ENCODE measurements around the gene FBXO36. TPM values are rescaled to one million over a fixed set of nuclear protein-coding genes. Genes with fewer than 3 reads are reported as not detected.

FBXO36 gene
- total and polyA plus RNA-seq, 2 of the 13 experiments (the other 11 are each of a cell fraction or from before 2014, with no cell fraction given) = 2.8 TPM

- H3K27me3 ChIP-seq (ENCODE audit: control insufficient read depth in 1 of 2, insufficient read depth in 2 of 2, low read length in 2 of 2) = no peaks in the 10 kb centered on the region
- no peak for FAIRE-seq
- intact Hi-C loops (cut with micrococcal nuclease; ENCODE audit: unreplicated experiment) (no loop called here), in situ Hi-C loops (cut with HindIII; ENCODE audit: extremely low pct_ligation_motif_present, low pct_unique_long_range_greater_than_20kb) (no loop called here)
- H3K4me1 ChIP-seq (ENCODE audit: insufficient read depth, low read length) = no peaks in the 10 kb centered on the region
- H3K9ac ChIP-seq (ENCODE audit: insufficient read depth, low read depth, low read length) = no peak overlapping the region
- WGBS (ENCODE audit: low lambda C conversion rate) = 96% methylated on average over 1 of the region's 1 CpG
- ATAC-seq = no peak
- ChIA-PET CTCF (ENCODE audit: low intra/inter-chr PET ratio, low total read pairs) (no interaction called here), POLR2A (no interaction called here)
- peaks cover 0 to 35% of the 10 kb centered on the region in 2 experiments; a peak in 2 of 5 replicates for H3K36me3 ChIP-seq (replicated peaks in 1 of 2; ENCODE audit: control insufficient read depth in 1 of 2, insufficient read depth in 2 of 2, low read length in 2 of 2)
- H3K79me2 ChIP-seq (ENCODE audit: insufficient read depth, low read length) = peaks cover 87% of the 10 kb centered on the region
- no peaks in the 10 kb centered on the region for H3K9me3 ChIP-seq (ENCODE audit: low read length)
- peak; percentile 36 to 41; a peak in 3 of 4 replicates for TF ChIP-seq MAFK (conservative IDR thresholded peaks at IDR 0.05 in 1 of 2, IDR thresholded peaks at IDR 0.05 in 1 of 2; ENCODE audit: low read length in 2 of 2)
- TF ChIP-seq DDIT3 (CRISPR knock-in tag; IDR thresholded peaks at IDR 0.05) = no peak
- no peak for TF ChIP-seq ARID3A (IDR thresholded peaks at IDR 0.05; ENCODE audit: low read depth, low read length)
- no peak overlapping the region for H2AFZ ChIP-seq (ENCODE audit: low read length)
- no peak overlapping the region for H3K4me2 ChIP-seq (ENCODE audit: low read depth, low read length)
- no TSS peak for BruUV-seq (replicated peaks)
- H4K20me1 ChIP-seq (ENCODE audit: insufficient read depth, low read length) = peaks cover 21% of the 10 kb centered on the region
- no peak overlapping the region for H3K27ac ChIP-seq (ENCODE audit: extremely low read length, insufficient read depth, low read length)
- no peak overlapping the region for H3K4me3 ChIP-seq (replicated peaks in 1 of 3; ENCODE audit: insufficient read depth in 1 of 3, low read depth in 2 of 3, low read length in 3 of 3)
- no peak for DNase-seq (ENCODE audit: low spot score)
Measured at GRCh38 chr2:229888031-229888430, 34.3 kb upstream of the FBXO36 start.

GRCh38 chr2:229889023-229889422, 33.3 kb upstream of the FBXO36 start:
- H3K36me3 ChIP-seq (replicated peaks in 1 of 2; ENCODE audit: control insufficient read depth in 1 of 2, insufficient read depth in 2 of 2, low read length in 2 of 2) = peaks cover 2 to 35% of the 10 kb centered on the region in 2 experiments; a peak in 3 of 5 replicates
- in situ Hi-C loops (cut with HindIII; ENCODE audit: extremely low pct_ligation_motif_present, low pct_unique_long_range_greater_than_20kb) (no loop called here), intact Hi-C loops (cut with micrococcal nuclease; ENCODE audit: unreplicated experiment) (no loop called here)
- CTCF ChIA-PET (ENCODE audit: low intra/inter-chr PET ratio, low total read pairs) = no interaction called here
- H2AFZ ChIP-seq (ENCODE audit: low read length) = no peak overlapping the region
- whole genome bisulfite sequencing (ENCODE audit: low lambda C conversion rate) = 97% methylated on average over 2 of the region's 2 CpGs
- H3K4me3 ChIP-seq (replicated peaks in 1 of 3; ENCODE audit: insufficient read depth in 1 of 3, low read depth in 2 of 3, low read length in 3 of 3) = no peak overlapping the region
- no peak overlapping the region for H3K9ac ChIP-seq (ENCODE audit: insufficient read depth, low read depth, low read length)
- no peaks in the 10 kb centered on the region for H3K4me1 ChIP-seq (ENCODE audit: insufficient read depth, low read length)
- no peak overlapping the region for H3K4me2 ChIP-seq (ENCODE audit: low read depth, low read length)
- DNase-seq (ENCODE audit: low spot score) = no peak
- BruUV-seq (replicated peaks) = no TSS peak
- POLR2A ChIA-PET = no interaction called here
- no peak overlapping the region for H3K27ac ChIP-seq (ENCODE audit: extremely low read length, insufficient read depth, low read length)
- peaks cover 21% of the 10 kb centered on the region for H4K20me1 ChIP-seq (ENCODE audit: insufficient read depth, low read length)
- no peaks in the 10 kb centered on the region for H3K9me3 ChIP-seq (ENCODE audit: low read length)
- no peaks in the 10 kb centered on the region for H3K27me3 ChIP-seq (ENCODE audit: control insufficient read depth in 1 of 2, insufficient read depth in 2 of 2, low read length in 2 of 2)
- peaks cover 88% of the 10 kb centered on the region for H3K79me2 ChIP-seq (ENCODE audit: insufficient read depth, low read length)
- no peak for FAIRE-seq
- ATAC-seq = no peak
- TF ChIP-seq MTERF4 (CRISPR knock-in tag; IDR thresholded peaks at IDR 0.05) (no peak), ZNF83 (CRISPR knock-in tag; IDR thresholded peaks at IDR 0.05; ENCODE audit: borderline replicate concordance) (no peak), ZNF772 (CRISPR knock-in tag; IDR thresholded peaks at IDR 0.05) (no peak), YY1 (IDR thresholded peaks at IDR 0.05; ENCODE audit: insufficient read depth, insufficient replicate concordance, low read depth, low read length) (no peak), ZNF687 (CRISPR knock-in tag; IDR thresholded peaks at IDR 0.05) (no peak), CBFB (CRISPR knock-in tag; IDR thresholded peaks at IDR 0.05) (no peak), MIER2 (CRISPR knock-in tag; IDR thresholded peaks at IDR 0.05) (no peak)

All from HepG2 (cell line).